ENCODE data around the gene NMNAT1. TPM values are rescaled to one million over a fixed set of nuclear protein-coding genes. Genes with fewer than 3 reads are reported as not detected.

Gene NMNAT1
- total RNA-seq, 6 experiments from 2014 or later: 12.9 to 16.0 (median 14.8) TPM

GRCh38 chr1:9902060-9902452 lies 41.2 kb upstream of the NMNAT1 start:
- H3K4me3 Mint-ChIP-seq: no peak overlapping the region
- H3K27me3 Mint-ChIP-seq (ENCODE audit: insufficient read depth): peaks cover 3% of the 10 kb centered on the region; the same call in 1 of the 2 replicates
- no peak for TF ChIP-seq CTCF (IDR thresholded peaks at IDR 0.05)
- DNase-seq: no peak
- H3K36me3 Mint-ChIP-seq (ENCODE audit: low read depth): no peaks in the 10 kb centered on the region
- H3K9me3 Mint-ChIP-seq: no peaks in the 10 kb centered on the region
- H3K27ac Mint-ChIP-seq: no peak overlapping the region
- H3K4me1 Mint-ChIP-seq (ENCODE audit: low read depth): peaks cover 46% of the 10 kb centered on the region

- H3K9me3 Mint-ChIP-seq: no peaks in the 10 kb centered on the region
- H3K27me3 Mint-ChIP-seq (ENCODE audit: insufficient read depth): peaks cover 3% of the 10 kb centered on the region; the same call in 1 of the 2 replicates
- no peak overlapping the region for H3K4me3 Mint-ChIP-seq
- no peak for DNase-seq
- TF ChIP-seq CTCF (IDR thresholded peaks at IDR 0.05): no peak
- H3K36me3 Mint-ChIP-seq (ENCODE audit: low read depth): peaks cover 6% of the 10 kb centered on the region
- peaks cover 48% of the 10 kb centered on the region for H3K4me1 Mint-ChIP-seq (ENCODE audit: low read depth)
- H3K27ac Mint-ChIP-seq: peak overlapping the region; percentile 71; the same call in 1 of the 2 replicates
Observed at GRCh38 chr1:9903801-9904527, 39.3 kb upstream of the NMNAT1 start.

- H3K27me3 Mint-ChIP-seq (ENCODE audit: insufficient read depth): peaks cover 3% of the 10 kb centered on the region; the same call in 1 of the 2 replicates
- H3K4me3 Mint-ChIP-seq: no peak overlapping the region
- DNase-seq: peak; percentile 28
- peak overlapping the region; percentile 71 for H3K27ac Mint-ChIP-seq
- H3K9me3 Mint-ChIP-seq: no peaks in the 10 kb centered on the region
- TF ChIP-seq CTCF (IDR thresholded peaks at IDR 0.05): no peak
- H3K4me1 Mint-ChIP-seq (ENCODE audit: low read depth): peaks cover 52% of the 10 kb centered on the region
- peaks cover 11% of the 10 kb centered on the region for H3K36me3 Mint-ChIP-seq (ENCODE audit: low read depth)
Observed at GRCh38 chr1:9904596-9904995, 38.7 kb upstream of the NMNAT1 start.

GRCh38 chr1:9905010-9905409 lies 38.3 kb upstream of the NMNAT1 start:
- Mint-ChIP-seq H3K4me1 (ENCODE audit: low read depth) (peaks cover 52% of the 10 kb centered on the region), H3K27ac (peak overlapping the region; percentile 71), H3K4me3 (peak overlapping the region; percentile 23), H3K36me3 (ENCODE audit: low read depth) (peaks cover 12% of the 10 kb centered on the region), H3K27me3 (ENCODE audit: insufficient read depth) (peaks cover 3% of the 10 kb centered on the region; the same call in 1 of the 2 replicates), H3K9me3 (no peaks in the 10 kb centered on the region)
- no peak for TF ChIP-seq CTCF (IDR thresholded peaks at IDR 0.05)
- peak; percentile 18 for DNase-seq

GRCh38 chr1:9906466-9906865 lies 36.8 kb upstream of the NMNAT1 start:
- H3K9me3 Mint-ChIP-seq: no peaks in the 10 kb centered on the region

More at GRCh38 chr1:9906466-9906865, 36.8 kb upstream of the NMNAT1 start:
- no peak for DNase-seq
- no peak overlapping the region for H3K4me3 Mint-ChIP-seq
- no peak for TF ChIP-seq CTCF (IDR thresholded peaks at IDR 0.05)
- peaks cover 51% of the 10 kb centered on the region for H3K4me1 Mint-ChIP-seq (ENCODE audit: low read depth)
- H3K27me3 Mint-ChIP-seq (ENCODE audit: insufficient read depth): peaks cover 3% of the 10 kb centered on the region; the same call in 1 of the 2 replicates
- peaks cover 12% of the 10 kb centered on the region for H3K36me3 Mint-ChIP-seq (ENCODE audit: low read depth)
- no peak overlapping the region for H3K27ac Mint-ChIP-seq

Measured in HFFc6 (cell line).